Ascending aorta (tissue), 2 donors: ENCODE measurements around the gene PLAU. TPM values are rescaled to one million over a fixed set of nuclear protein-coding genes. Genes with fewer than 3 reads are reported as not detected.
A peak's percentile ranks its signal among the peaks of the same experiment; 100 is the strongest.

Experiments
- DNase-seq, 2 donors: peaks; one replicate each; pipeline ENCODE4 v3.0.0-alpha.2; 2019; ENCODE audit warnings: low spot score in 2 of 2
- H3K27ac ChIP-seq, 2 donors: fragments of 200-600 bp; sonication (generic); one replicate each; pipeline ENCODE4 v1.5.1; 2016 to 2017; ENCODE audit warnings: mild to moderate bottlenecking in 1 of 2
- H3K27me3 ChIP-seq: fragments of 200-600 bp; sonication (generic); one replicate; pipeline ENCODE4 v1.5.1; 2017
- H3K36me3 ChIP-seq, 2 donors: fragments of 200-600 bp; sonication (generic); one replicate each; pipeline ENCODE4 v1.5.1; 2016
- H3K4me1 ChIP-seq, 2 donors: fragments of 200-600 bp; sonication (generic); one replicate each; pipeline ENCODE4 v1.5.1; 2016 to 2017; ENCODE audit warnings: mild to moderate bottlenecking in 1 of 2
- H3K4me3 ChIP-seq, 2 donors: fragments of 200-600 bp; sonication (generic); one replicate each; pipeline ENCODE4 v1.5.1; 2016 to 2017; ENCODE audit warnings: mild to moderate bottlenecking in 1 of 2
- H3K9me3 ChIP-seq, 2 donors: fragments of 200-600 bp; sonication (generic); one replicate each; pipeline ENCODE4 v1.5.1; 2016
- CTCF ChIP-seq, 3 experiments: fragments of 200-600 bp in 2 of 3; fragments of 450-650 bp in 1 of 3; sonication (generic) in 2 of 3; IDR thresholded peaks; one replicate each; pipeline ENCODE4 v1.5.1; 2016 to 2019; ENCODE audit warnings: antibody characterized with exemption in 3 of 3, mild to moderate bottlenecking in 1 of 3, moderate library complexity in 1 of 3
- intact Hi-C: fragments of 100-400 bp; cut with DNase I; formaldehyde crosslinking; loops from one replicate; pipeline ENCODE4 v1.15.1; 2023
- total RNA-seq: library from RNA; depleted of rRNA; stranded (reverse); fragments of >200 nt; gene quantifications from one replicate; pipeline ENCODE4 v1.1.0, GENCODE V29; 2016

PLAU gene
- total RNA-seq, 1 donor from 2014 or later = 1.5 TPM

- no peaks in the 10 kb centered on the region for H3K9me3 ChIP-seq
- no peaks in the 10 kb centered on the region for H3K36me3 ChIP-seq
- intact Hi-C loops = no loop called here
- no peak for TF ChIP-seq CTCF (IDR thresholded peaks at IDR 0.05)
- H3K4me1 ChIP-seq = peaks cover 0 to 4% of the 10 kb centered on the region in 2 donors
- no peak overlapping the region for H3K4me3 ChIP-seq
- no peak for DNase-seq
- H3K27me3 ChIP-seq = no peaks in the 10 kb centered on the region
- no peak overlapping the region for H3K27ac ChIP-seq
These were observed 38.2 kb downstream of the PLAU start for GRCh38 chr10:73948947-73949633.

GRCh38 chr10:73950155-73950948, 39.4 kb downstream of the PLAU start:
- Histone ChIP-seq H3K27me3 (no peaks in the 10 kb centered on the region), H3K4me3 (no peak overlapping the region), H3K27ac (peak overlapping the region; percentile 36 to 50), H3K9me3 (no peaks in the 10 kb centered on the region), H3K4me1 (peaks cover 0 to 4% of the 10 kb centered on the region in 2 donors), H3K36me3 (no peaks in the 10 kb centered on the region)
- no peak for DNase-seq
- intact Hi-C loops = no loop called here
- no peak for TF ChIP-seq CTCF (IDR thresholded peaks at IDR 0.05)

GRCh38 chr10:73953665-73954064, 42.7 kb downstream of the PLAU start:
- peaks cover 0 to 14% of the 10 kb centered on the region in 2 donors for H3K4me1 ChIP-seq
- no peak overlapping the region for H3K4me3 ChIP-seq
- intact Hi-C loops = no loop called here
- TF ChIP-seq CTCF (IDR thresholded peaks at IDR 0.05) = no peak
- DNase-seq = peak in 1 of 2 donors; percentile 8
- no peaks in the 10 kb centered on the region for H3K27me3 ChIP-seq
- H3K9me3 ChIP-seq = no peaks in the 10 kb centered on the region
- H3K36me3 ChIP-seq = no peaks in the 10 kb centered on the region
- no peak overlapping the region for H3K27ac ChIP-seq

GRCh38 chr10:73954737-73955136, 43.8 kb downstream of the PLAU start:
- no peak for TF ChIP-seq CTCF (IDR thresholded peaks at IDR 0.05)
- DNase-seq = no peak
- Histone ChIP-seq H3K27me3 (no peaks in the 10 kb centered on the region), H3K4me1 (peaks cover 0 to 14% of the 10 kb centered on the region in 2 donors), H3K36me3 (no peaks in the 10 kb centered on the region), H3K9me3 (no peaks in the 10 kb centered on the region), H3K27ac (no peak overlapping the region), H3K4me3 (no peak overlapping the region)
- intact Hi-C loops = loop anchor here (5.0 kb wide), 1 partner anchor 67 kb away; no protein-coding TSS in a partner anchor

- no peak overlapping the region for H3K4me3 ChIP-seq
- H3K27me3 ChIP-seq = no peaks in the 10 kb centered on the region
- no peaks in the 10 kb centered on the region for H3K36me3 ChIP-seq
- TF ChIP-seq CTCF (IDR thresholded peaks at IDR 0.05) = no peak
- peaks cover 0 to 12% of the 10 kb centered on the region in 2 donors for H3K4me1 ChIP-seq
- intact Hi-C loops = loop anchor here (5.0 kb wide), 1 partner anchor 68 kb away; no protein-coding TSS in a partner anchor
- peak in 1 of 2 donors; percentile 21 for DNase-seq
- no peak overlapping the region for H3K27ac ChIP-seq
- H3K9me3 ChIP-seq = no peaks in the 10 kb centered on the region
These were observed 44.8 kb downstream of the PLAU start for GRCh38 chr10:73955719-73956118.
